HL-60 (cell line): ENCODE results near the gene PRICKLE2.

Experiments used
- DNase-seq, 2 experiments: peaks; one replicate each; pipeline ENCODE4 v3.0.0-alpha.2; 2010 to 2020; ENCODE audit warnings: low read depth in 1 of 2, low spot score in 1 of 2
- H3K27ac ChIP-seq: fragments of 250-450 bp; sonication (Bioruptor Pico); replicated peaks from 2 replicates; pipeline ENCODE4 v1.5.1; 2020; ENCODE audit warnings: mild to moderate bottlenecking, moderate library complexity
- H3K27me3 ChIP-seq: fragments of 250-450 bp; sonication (Bioruptor Pico); 2 replicates; pipeline ENCODE4 v1.5.1; 2021; ENCODE audit warnings: mild to moderate bottlenecking, moderate library complexity; ENCODE audit not compliant: insufficient read depth, poor library complexity, severe bottlenecking
- H3K4me3 ChIP-seq: replicated peaks from 2 replicates; pipeline ENCODE4 v1.5.1; 2011; ENCODE audit warnings: mild to moderate bottlenecking, control low read depth, low read length; ENCODE audit not compliant: insufficient read depth
- CTCF ChIP-seq: IDR thresholded peaks from one replicate; pipeline ENCODE4 v1.5.1; 2011; ENCODE audit warnings: low read length, control low read depth, inconsistent platforms; ENCODE audit not compliant: insufficient read depth
- GABPA ChIP-seq: IDR thresholded peaks from 2 replicates; pipeline ENCODE4 v1.6.1; 2012; ENCODE audit warnings: low read depth
- POLR2AphosphoS5 ChIP-seq: IDR thresholded peaks from 2 replicates; pipeline ENCODE4 v1.6.1; 2012; ENCODE audit warnings: low read depth
- SPI1 ChIP-seq: IDR thresholded peaks from 2 replicates; pipeline ENCODE4 v1.6.1; 2012; ENCODE audit warnings: low read depth, mild to moderate bottlenecking, borderline replicate concordance
- TF ChIP-seq, protein P1 (sequence below): IDR thresholded peaks from 2 replicates; pipeline ENCODE4 v1.6.1; 2012; ENCODE audit warnings: low read depth; ENCODE audit not compliant: insufficient replicate concordance

PRICKLE2 gene

DNA sequence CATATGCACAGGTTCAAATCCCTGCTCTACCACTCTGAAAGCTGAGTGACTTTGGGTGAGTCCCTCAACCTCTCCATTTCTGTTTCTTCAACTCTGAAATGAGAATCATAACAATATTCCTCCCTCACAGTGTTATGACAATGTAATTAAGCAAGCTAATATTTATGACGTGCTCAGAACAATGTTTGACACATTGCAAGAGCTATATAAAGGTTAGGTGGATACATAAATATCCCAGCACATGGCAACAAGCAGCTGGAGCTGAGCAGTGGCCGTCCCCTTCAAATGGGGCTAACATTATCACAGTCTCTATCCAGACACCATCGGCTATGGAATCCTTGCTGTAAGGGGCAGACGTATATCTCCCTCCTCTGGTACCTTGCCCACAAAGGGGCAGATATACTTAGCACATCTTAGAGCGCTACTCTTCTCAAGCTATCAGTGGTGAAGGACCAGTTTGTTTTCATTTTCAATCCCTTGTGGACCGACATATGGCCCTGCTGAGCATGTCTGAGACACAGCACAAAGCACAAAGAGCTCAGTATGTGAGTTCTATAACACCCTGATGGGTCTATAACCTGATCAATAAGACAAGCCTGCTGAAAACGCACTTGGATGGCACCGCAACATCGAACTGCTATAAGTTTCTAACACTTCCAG is 80.9 kb downstream of the PRICKLE2 start:
- DNase-seq = no peak

DNA sequence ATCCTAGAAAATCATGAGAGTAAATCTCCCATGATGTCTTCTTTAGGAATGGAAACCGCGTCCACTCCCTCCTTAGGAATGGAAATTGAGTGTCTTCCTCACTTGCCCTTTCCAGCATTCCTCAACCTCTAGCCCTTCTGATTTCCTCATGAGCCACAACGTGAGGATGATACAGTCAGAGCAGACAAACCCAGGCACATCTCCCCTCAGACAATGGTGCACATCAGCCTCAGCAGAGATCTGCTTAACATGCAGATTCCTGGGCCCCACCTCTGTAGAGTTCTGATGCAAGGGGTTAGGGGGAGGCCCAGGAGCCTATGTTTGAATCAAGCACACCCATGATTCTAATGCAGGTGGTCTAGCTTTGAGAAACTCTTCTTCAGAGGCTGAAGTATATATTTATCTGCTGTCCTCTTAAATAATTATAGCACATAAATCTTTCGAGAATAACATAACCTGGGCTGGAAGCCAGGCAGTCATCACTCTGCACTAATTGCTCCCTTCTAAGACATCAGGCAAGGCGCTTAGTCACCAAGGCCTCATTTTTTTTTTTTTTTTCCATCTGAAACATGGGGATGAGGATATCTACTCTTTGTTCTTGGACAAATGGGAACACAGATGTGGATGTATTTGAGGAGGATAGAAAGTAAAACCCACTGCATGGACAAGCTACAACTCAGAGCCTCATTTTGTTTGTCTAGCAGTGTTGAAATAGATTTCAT is 81.7 kb downstream of the PRICKLE2 start:
- Histone ChIP-seq H3K27me3 (no peaks in the 10 kb centered on the region), H3K4me3 (no peak overlapping the region), H3K27ac (no peak overlapping the region)
- TF ChIP-seq SPI1 (no peak), CTCF (no peak), POLR2AphosphoS5 (no peak), GABPA (no peak)
- TF ChIP-seq, protein P1, sequence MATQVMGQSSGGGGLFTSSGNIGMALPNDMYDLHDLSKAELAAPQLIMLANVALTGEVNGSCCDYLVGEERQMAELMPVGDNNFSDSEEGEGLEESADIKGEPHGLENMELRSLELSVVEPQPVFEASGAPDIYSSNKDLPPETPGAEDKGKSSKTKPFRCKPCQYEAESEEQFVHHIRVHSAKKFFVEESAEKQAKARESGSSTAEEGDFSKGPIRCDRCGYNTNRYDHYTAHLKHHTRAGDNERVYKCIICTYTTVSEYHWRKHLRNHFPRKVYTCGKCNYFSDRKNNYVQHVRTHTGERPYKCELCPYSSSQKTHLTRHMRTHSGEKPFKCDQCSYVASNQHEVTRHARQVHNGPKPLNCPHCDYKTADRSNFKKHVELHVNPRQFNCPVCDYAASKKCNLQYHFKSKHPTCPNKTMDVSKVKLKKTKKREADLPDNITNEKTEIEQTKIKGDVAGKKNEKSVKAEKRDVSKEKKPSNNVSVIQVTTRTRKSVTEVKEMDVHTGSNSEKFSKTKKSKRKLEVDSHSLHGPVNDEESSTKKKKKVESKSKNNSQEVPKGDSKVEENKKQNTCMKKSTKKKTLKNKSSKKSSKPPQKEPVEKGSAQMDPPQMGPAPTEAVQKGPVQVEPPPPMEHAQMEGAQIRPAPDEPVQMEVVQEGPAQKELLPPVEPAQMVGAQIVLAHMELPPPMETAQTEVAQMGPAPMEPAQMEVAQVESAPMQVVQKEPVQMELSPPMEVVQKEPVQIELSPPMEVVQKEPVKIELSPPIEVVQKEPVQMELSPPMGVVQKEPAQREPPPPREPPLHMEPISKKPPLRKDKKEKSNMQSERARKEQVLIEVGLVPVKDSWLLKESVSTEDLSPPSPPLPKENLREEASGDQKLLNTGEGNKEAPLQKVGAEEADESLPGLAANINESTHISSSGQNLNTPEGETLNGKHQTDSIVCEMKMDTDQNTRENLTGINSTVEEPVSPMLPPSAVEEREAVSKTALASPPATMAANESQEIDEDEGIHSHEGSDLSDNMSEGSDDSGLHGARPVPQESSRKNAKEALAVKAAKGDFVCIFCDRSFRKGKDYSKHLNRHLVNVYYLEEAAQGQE = no peak
- no peak for DNase-seq

More for the DNA sequence above, 80.9 kb downstream of the PRICKLE2 start:
- no peak overlapping the region for H3K4me3 ChIP-seq
- no peaks in the 10 kb centered on the region for H3K27me3 ChIP-seq
- TF ChIP-seq, protein P1 = no peak
- TF ChIP-seq POLR2AphosphoS5 = no peak
- no peak for TF ChIP-seq SPI1
- TF ChIP-seq CTCF = no peak
- no peak for TF ChIP-seq GABPA
- no peak overlapping the region for H3K27ac ChIP-seq

DNA sequence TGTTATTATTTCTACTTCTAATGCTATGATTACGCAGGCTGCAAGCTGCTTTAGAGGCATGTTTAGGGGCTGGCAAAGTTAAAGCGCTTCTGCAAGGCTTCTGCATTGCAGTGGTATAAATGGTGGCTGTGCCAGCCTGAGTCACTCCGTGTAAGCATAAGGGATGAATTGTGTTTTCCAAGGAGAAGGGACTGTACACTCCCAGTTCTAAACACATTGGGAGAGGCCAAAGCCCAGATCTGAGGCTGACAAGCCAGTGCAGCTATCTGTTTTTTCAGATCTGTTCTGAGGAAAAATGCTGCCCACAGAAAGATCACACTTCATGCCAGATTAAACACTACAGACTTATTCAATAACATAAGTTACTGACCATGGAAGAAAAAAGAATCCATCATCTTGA is 83.8 kb downstream of the PRICKLE2 start:
- Histone ChIP-seq H3K27ac (no peak overlapping the region), H3K4me3 (no peak overlapping the region)
- no peak for DNase-seq

More for the DNA sequence above, 83.8 kb downstream of the PRICKLE2 start:
- no peaks in the 10 kb centered on the region for H3K27me3 ChIP-seq
- TF ChIP-seq GABPA (no peak), CTCF (no peak), SPI1 (no peak), POLR2AphosphoS5 (no peak)
- TF ChIP-seq, protein P1 = no peak
